Kidney (tissue), 14 donors: ENCODE results near the gene OLIG3. TPM values are rescaled to one million over a fixed set of nuclear protein-coding genes. Genes with fewer than 3 reads are reported as not detected.

ENCODE experiments used
- DNase-seq, 5 donors: peaks; one replicate each; pipeline ENCODE4 v3.0.0-alpha.2; 2013 to 2020
- FAIRE-seq: peaks from 2 replicates; lab custom pipeline; 2012; peaks lifted over from hg19 to GRCh38; lab: Jason Lieb, UNC
- H3K27ac ChIP-seq, 2 donors: one replicate each; pipeline ENCODE4 v1.7.0; 2013; ENCODE audit warnings: low read depth in 2 of 2, low read length in 2 of 2, inconsistent platforms in 1 of 2
- H3K27me3 ChIP-seq: one replicate; pipeline ENCODE4 v1.7.1; 2013; ENCODE audit warnings: low read length, inconsistent platforms; ENCODE audit not compliant: control insufficient read depth, insufficient read depth
- H3K36me3 ChIP-seq, 3 donors: one replicate each; pipeline versions ENCODE4 v1.7.0 to v1.7.1; 2013; ENCODE audit warnings: low read length in 3 of 3, control low read depth in 1 of 3, inconsistent platforms in 1 of 3; ENCODE audit not compliant: insufficient read depth in 3 of 3, control insufficient read depth in 2 of 3
- H3K4me1 ChIP-seq, 3 donors: one replicate each; pipeline versions ENCODE4 v1.7.0 to v1.7.1; 2013; ENCODE audit warnings: low read length in 3 of 3, inconsistent platforms in 1 of 3, low read depth in 1 of 3; ENCODE audit not compliant: control insufficient read depth in 2 of 3, insufficient read depth in 2 of 3
- H3K4me3 ChIP-seq, 3 donors: one replicate each; pipeline versions ENCODE4 v1.7.0 to v1.8.1; 2013; ENCODE audit warnings: low read length in 3 of 3, control low read depth in 1 of 3, inconsistent platforms in 1 of 3
- H3K9ac ChIP-seq, 3 donors: one replicate each; pipeline versions ENCODE4 v1.7.0 to v1.7.1; 2013; ENCODE audit warnings: low read length in 3 of 3, control low read depth in 1 of 3, inconsistent platforms in 1 of 3
- H3K9me3 ChIP-seq, 3 donors: one replicate each; pipeline versions ENCODE4 v1.7.0 to v1.7.1; 2013; ENCODE audit warnings: low read length in 3 of 3, control low read depth in 1 of 3, inconsistent platforms in 1 of 3; ENCODE audit not compliant: control insufficient read depth in 2 of 3, insufficient read depth in 1 of 3
- intact Hi-C: fragments of 100-400 bp; cut with DNase I; formaldehyde crosslinking; loops from one replicate; pipeline ENCODE4 v1.11.1; 2022
- polyA plus RNA-seq: library from polyadenylated mRNA; stranded (reverse); fragments of 350-450 nt; fragmentation: Illumina TruSeq; extraction: RNeasy Lipid Tissue Mini Kit (QIAGEN cat#74804); gene quantifications from one replicate; pipeline ENCODE4 v1.2.3, GENCODE V29; 2014; ENCODE audit warnings: low read depth, low replicate concordance; ENCODE audit not compliant: insufficient read depth
- total RNA-seq: library from RNA; stranded (reverse); fragmentation: NEBNext Ultra II Directional; extraction: Animal tissue kit (Norgen Biotek cat#: 25700); gene quantifications from one replicate; pipeline ENCODE4 v1.2.1, GENCODE V29; 2021
- TF ChIP-seq, protein P1 (sequence below): IDR thresholded peaks from 3 replicates; pipeline ENCODE4 v1.5.1; 2012; ENCODE audit warnings: mild to moderate bottlenecking, moderate library complexity, borderline replicate concordance; ENCODE audit not compliant: insufficient read depth; ENCODE audit errors: extremely low read depth
- donor health status: control.
- donor health status: control.
- donor health status: control.
- donor health status: control.
- donor health status: control.
- donor health status: DM: yes; HTN: yes; CAD: no.
- donor health status: Normal renal cell carcinoma (clear cell type).

OLIG3 gene
- total and polyA plus RNA-seq, 2 donors from 2014 or later, result not detected

DNA sequence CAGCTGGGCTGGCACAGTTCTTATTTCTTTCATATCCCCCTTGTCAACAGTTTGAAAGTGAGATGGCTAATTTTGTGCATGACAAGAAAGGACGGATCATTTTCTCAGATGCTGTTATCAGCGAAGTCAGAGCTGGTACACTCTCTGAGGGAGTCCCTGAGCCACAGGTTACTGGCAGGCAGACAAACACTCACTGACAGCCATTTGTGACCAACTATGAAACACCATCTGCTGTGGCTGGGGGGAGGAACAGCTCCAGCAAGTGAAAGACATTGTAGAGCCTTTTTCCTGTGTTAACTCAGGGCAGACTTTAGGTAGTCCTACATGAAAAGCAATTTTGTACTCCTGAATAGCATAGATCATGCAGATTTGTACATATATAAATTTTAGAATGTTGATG lies 22.2 kb downstream of the OLIG3 start:
- H3K36me3 ChIP-seq, result no peaks in the 10 kb centered on the region
- no peak overlapping the region for H3K27ac ChIP-seq
- H3K9ac ChIP-seq, result no peak overlapping the region
- intact Hi-C loops, result no loop called here
- FAIRE-seq, result no peak
- H3K4me3 ChIP-seq, result no peak overlapping the region
- no peaks in the 10 kb centered on the region for H3K27me3 ChIP-seq
- no peaks in the 10 kb centered on the region for H3K4me1 ChIP-seq
- H3K9me3 ChIP-seq, result peaks cover 0 to 4% (median 0%) of the 10 kb centered on the region in 3 donors
- no peak for DNase-seq
- TF ChIP-seq, protein P1, sequence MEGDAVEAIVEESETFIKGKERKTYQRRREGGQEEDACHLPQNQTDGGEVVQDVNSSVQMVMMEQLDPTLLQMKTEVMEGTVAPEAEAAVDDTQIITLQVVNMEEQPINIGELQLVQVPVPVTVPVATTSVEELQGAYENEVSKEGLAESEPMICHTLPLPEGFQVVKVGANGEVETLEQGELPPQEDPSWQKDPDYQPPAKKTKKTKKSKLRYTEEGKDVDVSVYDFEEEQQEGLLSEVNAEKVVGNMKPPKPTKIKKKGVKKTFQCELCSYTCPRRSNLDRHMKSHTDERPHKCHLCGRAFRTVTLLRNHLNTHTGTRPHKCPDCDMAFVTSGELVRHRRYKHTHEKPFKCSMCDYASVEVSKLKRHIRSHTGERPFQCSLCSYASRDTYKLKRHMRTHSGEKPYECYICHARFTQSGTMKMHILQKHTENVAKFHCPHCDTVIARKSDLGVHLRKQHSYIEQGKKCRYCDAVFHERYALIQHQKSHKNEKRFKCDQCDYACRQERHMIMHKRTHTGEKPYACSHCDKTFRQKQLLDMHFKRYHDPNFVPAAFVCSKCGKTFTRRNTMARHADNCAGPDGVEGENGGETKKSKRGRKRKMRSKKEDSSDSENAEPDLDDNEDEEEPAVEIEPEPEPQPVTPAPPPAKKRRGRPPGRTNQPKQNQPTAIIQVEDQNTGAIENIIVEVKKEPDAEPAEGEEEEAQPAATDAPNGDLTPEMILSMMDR, result no peak

DNA sequence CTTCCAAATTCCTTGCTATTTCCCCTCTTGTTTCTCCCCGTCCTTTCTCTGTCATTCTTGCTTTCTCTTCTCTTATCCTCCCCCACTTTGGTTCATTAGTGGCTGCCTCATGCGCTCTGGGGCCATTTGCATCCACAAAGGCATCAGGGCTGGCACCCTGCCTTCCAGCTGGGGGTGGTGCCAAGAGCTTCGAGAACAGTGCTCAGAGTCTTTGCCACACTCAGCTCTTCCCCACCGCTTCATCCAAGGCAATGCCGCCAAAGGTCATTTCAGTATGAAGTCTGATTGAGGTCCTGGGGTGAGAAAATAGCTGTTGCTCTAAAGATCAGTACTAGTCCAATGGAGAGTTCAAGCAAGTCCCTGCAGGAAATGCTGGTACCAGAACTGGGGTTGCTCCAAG lies 22.7 kb downstream of the OLIG3 start:
- H3K4me3 ChIP-seq, result no peak overlapping the region
- no peaks in the 10 kb centered on the region for H3K4me1 ChIP-seq
- no peak overlapping the region for H3K27ac ChIP-seq
- FAIRE-seq, result no peak
- H3K9me3 ChIP-seq, result peaks cover 0 to 2% (median 0%) of the 10 kb centered on the region in 3 donors
- DNase-seq, result no peak
- no peak overlapping the region for H3K9ac ChIP-seq
- H3K36me3 ChIP-seq, result no peaks in the 10 kb centered on the region
- no peaks in the 10 kb centered on the region for H3K27me3 ChIP-seq
- intact Hi-C loops, result no loop called here
- TF ChIP-seq, protein P1, result no peak

DNA sequence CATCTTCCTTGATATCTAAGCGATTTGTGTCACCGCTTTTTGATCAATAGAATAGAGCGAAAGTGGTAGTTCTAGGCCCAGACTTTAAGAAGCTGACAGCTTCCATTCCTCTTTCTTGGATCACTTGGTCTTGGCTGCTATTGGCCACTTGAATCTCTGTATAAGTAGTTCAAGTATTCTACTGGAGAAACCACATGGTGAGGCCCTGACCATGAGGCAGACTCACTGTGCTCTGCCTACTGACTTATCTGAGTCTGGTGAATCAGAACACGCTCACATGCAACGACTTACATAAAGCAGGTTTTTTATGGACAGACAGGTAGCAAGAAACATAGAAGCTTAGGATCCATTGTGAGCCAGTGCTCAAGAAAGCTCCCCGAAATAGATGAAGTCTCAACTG lies 27.0 kb downstream of the OLIG3 start:
- no peaks in the 10 kb centered on the region for H3K9me3 ChIP-seq

More for the DNA sequence above, 27.0 kb downstream of the OLIG3 start:
- DNase-seq (no peak), FAIRE-seq (no peak)
- Histone ChIP-seq H3K36me3 (no peaks in the 10 kb centered on the region), H3K27me3 (no peaks in the 10 kb centered on the region), H3K4me3 (no peak overlapping the region), H3K27ac (no peak overlapping the region), H3K4me1 (no peaks in the 10 kb centered on the region), H3K9ac (no peak overlapping the region)
- intact Hi-C loops, result no loop called here
- TF ChIP-seq, protein P1, result no peak
